ENCODE measurements around the gene PLOD3. TPM values are rescaled to one million over a fixed set of nuclear protein-coding genes. Genes with fewer than 3 reads are reported as not detected.

PLOD3 gene
- total and polyA plus RNA-seq, 2 of the 8 experiments (the other 6 are each of a cell fraction or from before 2014, with no cell fraction given): 28.4 to 47.2 TPM

- no peak overlapping the region for H3K9ac ChIP-seq (replicated peaks in 1 of 4; ENCODE audit: extremely low read depth in 1 of 4, low read depth in 3 of 4, low read length in 3 of 4)
- H3K4ac ChIP-seq (replicated peaks; ENCODE audit: insufficient read length, low read depth, low read length): peak overlapping the region; percentile 83
- H4K20me1 ChIP-seq (replicated peaks in 1 of 2; ENCODE audit: control insufficient read depth in 1 of 2, insufficient read depth in 2 of 2, low read length in 2 of 2): peaks cover 7 to 14% of the 10 kb centered on the region in 2 experiments
- H3K14ac ChIP-seq (ENCODE audit: insufficient read length): no peak overlapping the region
- TF ChIP-seq SUZ12 (IDR thresholded peaks at IDR 0.05; ENCODE audit: low read length) (0 out of 2 replicates have a peak, but pooled peaks have one; percentile 49), SIRT6 (IDR thresholded peaks at IDR 0.05; ENCODE audit: low read length) (no peak), SRF (IDR thresholded peaks at IDR 0.05; ENCODE audit: low read depth, low read length) (no peak), MAFK (IDR thresholded peaks at IDR 0.05; ENCODE audit: low read depth, low read length) (no peak), RNF2 (IDR thresholded peaks at IDR 0.05; ENCODE audit: borderline replicate concordance, low read depth, low read length, missing control alignments, poor library complexity, severe bottlenecking) (peak; percentile 20), EZH2 (IDR thresholded peaks at IDR 0.05; ENCODE audit: low read depth, low read length, severe bottlenecking) (peak; percentile 18), KDM1A (IDR thresholded peaks at IDR 0.05; ENCODE audit: borderline replicate concordance, low read length) (0 out of 2 replicates have a peak, but pooled peaks have one; percentile 16)
- H3K9me3 ChIP-seq (ENCODE audit: insufficient read depth in 2 of 2, low read depth in 1 of 2, low read length in 1 of 2): no peaks in the 10 kb centered on the region
- H3K79me2 ChIP-seq (ENCODE audit: control insufficient read depth in 1 of 2, insufficient read depth in 2 of 2, low read length in 2 of 2): no peaks in the 10 kb centered on the region
- no peaks in the 10 kb centered on the region for H3K36me3 ChIP-seq (ENCODE audit: control insufficient read depth in 2 of 4, insufficient read depth in 4 of 4, low read length in 3 of 4)
- peak overlapping the region; percentile 27 to 63 (median 42); a peak in 6 of 8 replicates for H3K4me3 ChIP-seq (ENCODE audit: extremely low read depth in 1 of 4, insufficient read depth in 2 of 4, low read depth in 3 of 4, low read length in 4 of 4)
- peak overlapping the region; percentile 82 for H2AK5ac ChIP-seq (ENCODE audit: low read depth, low read length)
- H3K23me2 ChIP-seq (ENCODE audit: low read depth, low read length): peaks cover 44% of the 10 kb centered on the region
- H3K18ac ChIP-seq (ENCODE audit: extremely low read depth, low read length): peak overlapping the region; percentile 92
- H2BK20ac ChIP-seq (ENCODE audit: low read length): no peak overlapping the region; the same call in none of the 2 replicates
- no peaks in the 10 kb centered on the region for H3K79me1 ChIP-seq (ENCODE audit: low read depth, low read length)
- no peak overlapping the region for H4K8ac ChIP-seq (ENCODE audit: extremely low read depth, insufficient read depth, low read length)
- peaks cover 11 to 78% (median 47%) of the 10 kb centered on the region in 4 experiments for H3K4me1 ChIP-seq (replicated peaks in 1 of 4; ENCODE audit: control insufficient read depth in 3 of 4, insufficient read depth in 4 of 4, low read length in 3 of 4)
- no peak overlapping the region for H4K5ac ChIP-seq (ENCODE audit: insufficient read length, low read depth, low read length)
- FAIRE-seq: peak; percentile 82
- peaks cover 43 to 85% (median 71%) of the 10 kb centered on the region in 4 experiments for H3K27me3 ChIP-seq (replicated peaks in 1 of 4; ENCODE audit: control insufficient read depth in 3 of 4, extremely low read depth in 1 of 4, insufficient read depth in 3 of 4, low read length in 3 of 4)
- peak overlapping the region; percentile 99 for H2BK12ac ChIP-seq (ENCODE audit: low read depth, low read length)
- POLR2A ChIA-PET (ENCODE audit: partially characterized antibody): interaction anchor here (0.8 to 2.6 kb wide), 6 partner anchors 9 to 71 kb away, joined by 3 to 20 read pairs (median 4); partner anchors contain the start of gene AP1S1
- CTCF ChIA-PET (ENCODE audit: partially characterized antibody): interaction anchor here (0.6 to 5.7 kb wide), 13 partner anchors 10 to 276 kb away, joined by 3 to 46 read pairs (median 4); partner anchors contain the start of gene NAT16
- H3K56ac ChIP-seq (replicated peaks; ENCODE audit: insufficient read length, low read depth, low read length): no peak overlapping the region
- peak overlapping the region; percentile 83; the same call in 1 of the 2 replicates for H2BK5ac ChIP-seq (ENCODE audit: low read depth, low read length)
- no peak overlapping the region for H2AFZ ChIP-seq (ENCODE audit: low read length)
- peak overlapping the region; percentile 100 for H2BK15ac ChIP-seq (ENCODE audit: low read length)
- H2BK120ac ChIP-seq (replicated peaks; ENCODE audit: low read depth, low read length): peak overlapping the region; percentile 76
- H3K4me2 ChIP-seq (ENCODE audit: insufficient read depth in 1 of 2, low read depth in 2 of 2, low read length in 2 of 2): peak overlapping the region; percentile 44 to 90
- no peak overlapping the region for H3K27ac ChIP-seq (ENCODE audit: low read depth, low read length)
- DNase-seq (ENCODE audit: low read depth in 1 of 2, low spot score in 2 of 2): no peak
- H3K23ac ChIP-seq (ENCODE audit: insufficient read length): no peak overlapping the region
- peak overlapping the region; percentile 46 for H4K91ac ChIP-seq (replicated peaks; ENCODE audit: insufficient read length, low read length)
- WGBS, 2 experiments (ENCODE audit: extremely low coverage in 1 of 2, insufficient coverage in 1 of 2, insufficient read length in 1 of 2, insufficient replicate concordance in 2 of 2, low coverage in 1 of 2, low lambda C conversion rate in 2 of 2, missing lambda C conversion rate in 1 of 2): 3% methylated on average over 11 of the region's 12 CpGs; no CpG with 5 or more reads in 1 of the 2 experiments
These were observed 49.6 kb downstream of the PLOD3 start for GRCh38 chr7:101167645-101168411.
